ENCODE results near the gene RFPL4A.

RFPL4A gene

GRCh38 chr19:55795021-55795420, 36.1 kb downstream of the RFPL4A start:
- Histone ChIP-seq H3K79me2 (ENCODE audit: low read length) (no peaks in the 10 kb centered on the region), H2AFZ (ENCODE audit: low read length) (no peak overlapping the region), H3K27ac (ENCODE audit: low read length) (no peak overlapping the region), H3F3A (ENCODE audit: insufficient read depth, low read length) (no peaks in the 10 kb centered on the region), H3K4me1 (ENCODE audit: low read length) (0 out of 2 replicates have a peak, but pooled peaks cover 8% of the 10 kb centered on the region), H3K9ac (ENCODE audit: low read length) (no peak overlapping the region), H4K20me1 (ENCODE audit: insufficient read depth, low read length) (no peaks in the 10 kb centered on the region), H3K9me2 (replicated peaks; ENCODE audit: insufficient read depth, low read length) (no peaks in the 10 kb centered on the region), H3K4me2 (ENCODE audit: low read depth, low read length) (no peak overlapping the region), H3K36me3 (replicated peaks; ENCODE audit: insufficient read depth, low read length) (no peaks in the 10 kb centered on the region), H3K4me3 (ENCODE audit: low read length) (no peak overlapping the region), H3K9me3 (replicated peaks; ENCODE audit: insufficient read depth, low read length) (no peaks in the 10 kb centered on the region), H3K27me3 (replicated peaks; ENCODE audit: insufficient read depth, low read length) (no peaks in the 10 kb centered on the region)
- DNase-seq: no peak
- TF ChIP-seq CTCF (IDR thresholded peaks at IDR 0.05; ENCODE audit: low read length): no peak
- no peak for TF ChIP-seq EZH2phosphoT487 (IDR thresholded peaks at IDR 0.05; ENCODE audit: low read length)
- no peak for TF ChIP-seq EZH2 (optimal IDR thresholded peaks at IDR 0.05; ENCODE audit: low read depth, low read length)

DNA sequence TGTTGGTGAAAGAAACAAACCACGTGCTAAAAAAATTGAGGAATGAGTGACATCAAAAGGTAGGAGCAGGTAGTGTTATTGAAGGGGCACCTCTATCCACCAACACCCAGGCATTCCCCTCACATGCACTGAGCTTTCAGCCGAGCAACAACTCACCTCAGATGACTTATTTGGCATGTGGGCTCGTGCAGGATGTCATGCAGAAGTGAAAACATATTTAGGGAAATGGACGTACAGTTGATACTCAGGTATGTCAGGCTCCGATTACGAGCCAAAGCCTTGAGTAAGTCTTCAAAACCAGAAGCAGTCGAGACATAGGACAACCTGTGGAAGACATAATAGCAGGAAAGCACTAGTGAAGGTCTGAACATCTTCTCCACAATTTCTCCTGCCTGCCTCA, 42.5 kb downstream of the RFPL4A start:
- Histone ChIP-seq H3K9ac (ENCODE audit: low read length) (no peak overlapping the region), H3K4me2 (ENCODE audit: low read depth, low read length) (no peak overlapping the region)

GRCh38 chr19:55802281-55802680, 43.4 kb downstream of the RFPL4A start:
- H3K4me2 ChIP-seq (ENCODE audit: low read depth, low read length): no peak overlapping the region
- no peaks in the 10 kb centered on the region for H3K79me2 ChIP-seq (ENCODE audit: low read length)
- H3K27ac ChIP-seq (ENCODE audit: low read length): no peak overlapping the region
- no peaks in the 10 kb centered on the region for H3K9me2 ChIP-seq (replicated peaks; ENCODE audit: insufficient read depth, low read length)
- H3K36me3 ChIP-seq (replicated peaks; ENCODE audit: insufficient read depth, low read length): no peaks in the 10 kb centered on the region
- no peak for DNase-seq
- no peaks in the 10 kb centered on the region for H3F3A ChIP-seq (ENCODE audit: insufficient read depth, low read length)
- H3K9ac ChIP-seq (ENCODE audit: low read length): no peak overlapping the region
- TF ChIP-seq EZH2 (optimal IDR thresholded peaks at IDR 0.05; ENCODE audit: low read depth, low read length) (no peak), CTCF (IDR thresholded peaks at IDR 0.05; ENCODE audit: low read length) (no peak), EZH2phosphoT487 (IDR thresholded peaks at IDR 0.05; ENCODE audit: low read length) (no peak)
- H2AFZ ChIP-seq (ENCODE audit: low read length): no peak overlapping the region
- no peaks in the 10 kb centered on the region for H3K4me1 ChIP-seq (ENCODE audit: low read length)
- no peaks in the 10 kb centered on the region for H3K27me3 ChIP-seq (replicated peaks; ENCODE audit: insufficient read depth, low read length)
- no peaks in the 10 kb centered on the region for H4K20me1 ChIP-seq (ENCODE audit: insufficient read depth, low read length)
- no peaks in the 10 kb centered on the region for H3K9me3 ChIP-seq (replicated peaks; ENCODE audit: insufficient read depth, low read length)
- no peak overlapping the region for H3K4me3 ChIP-seq (ENCODE audit: low read length)

More for the DNA sequence above, 42.5 kb downstream of the RFPL4A start:
- Histone ChIP-seq H3K27me3 (replicated peaks; ENCODE audit: insufficient read depth, low read length) (no peaks in the 10 kb centered on the region), H3K79me2 (ENCODE audit: low read length) (no peaks in the 10 kb centered on the region), H3F3A (ENCODE audit: insufficient read depth, low read length) (no peaks in the 10 kb centered on the region), H3K4me3 (ENCODE audit: low read length) (no peak overlapping the region), H2AFZ (ENCODE audit: low read length) (no peak overlapping the region), H3K36me3 (replicated peaks; ENCODE audit: insufficient read depth, low read length) (no peaks in the 10 kb centered on the region), H3K27ac (ENCODE audit: low read length) (no peak overlapping the region), H3K9me2 (replicated peaks; ENCODE audit: insufficient read depth, low read length) (no peaks in the 10 kb centered on the region), H3K9me3 (replicated peaks; ENCODE audit: insufficient read depth, low read length) (no peaks in the 10 kb centered on the region), H4K20me1 (ENCODE audit: insufficient read depth, low read length) (no peaks in the 10 kb centered on the region), H3K4me1 (ENCODE audit: low read length) (no peaks in the 10 kb centered on the region)
- TF ChIP-seq EZH2 (optimal IDR thresholded peaks at IDR 0.05; ENCODE audit: low read depth, low read length): no peak
- no peak for DNase-seq

DNA sequence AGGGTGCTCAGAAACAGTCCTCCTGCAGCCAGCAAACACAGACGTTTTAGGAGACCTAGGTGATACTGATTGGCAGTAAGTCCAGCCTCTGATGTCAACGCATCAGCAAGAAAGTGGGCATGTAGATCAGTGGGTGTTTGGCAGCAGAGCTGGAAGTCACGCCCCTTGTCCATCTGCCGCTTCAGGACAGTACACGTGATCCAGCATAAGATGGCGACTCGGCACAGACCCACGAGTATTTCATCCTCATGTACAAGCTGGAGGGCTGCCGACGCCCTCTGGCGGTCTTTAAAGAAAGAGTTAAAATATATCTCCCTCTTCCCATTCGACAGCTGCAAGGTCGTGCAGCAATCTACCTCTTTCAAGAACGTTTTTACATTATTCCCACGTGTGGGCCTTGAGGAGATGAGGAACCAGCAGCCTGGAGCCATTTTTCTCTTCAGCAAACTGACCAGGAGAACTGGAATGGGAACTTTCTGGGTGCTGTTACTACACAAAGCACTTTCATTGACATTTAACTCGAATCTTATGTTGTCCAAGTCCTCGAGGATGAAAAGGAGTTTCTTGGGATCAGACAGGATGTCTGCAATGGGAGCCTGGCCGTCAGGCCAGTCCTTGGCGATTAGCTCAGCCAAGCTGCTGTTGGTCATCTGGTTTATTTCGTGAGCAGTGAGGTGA, 50.6 kb downstream of the RFPL4A start:
- no peaks in the 10 kb centered on the region for H3F3A ChIP-seq (ENCODE audit: insufficient read depth, low read length)
- H3K27ac ChIP-seq (ENCODE audit: low read length): no peak overlapping the region
- peak; percentile 48 for DNase-seq
- H4K20me1 ChIP-seq (ENCODE audit: insufficient read depth, low read length): no peaks in the 10 kb centered on the region
- H3K4me3 ChIP-seq (ENCODE audit: low read length): no peak overlapping the region
- TF ChIP-seq CTCF (IDR thresholded peaks at IDR 0.05; ENCODE audit: low read length) (peak; percentile 37; the same call in 1 of the 2 replicates), EZH2 (optimal IDR thresholded peaks at IDR 0.05; ENCODE audit: low read depth, low read length) (no peak)
- H3K9me3 ChIP-seq (replicated peaks; ENCODE audit: insufficient read depth, low read length): no peaks in the 10 kb centered on the region
- no peaks in the 10 kb centered on the region for H3K79me2 ChIP-seq (ENCODE audit: low read length)
- no peak overlapping the region for H3K4me2 ChIP-seq (ENCODE audit: low read depth, low read length)
- no peaks in the 10 kb centered on the region for H3K36me3 ChIP-seq (replicated peaks; ENCODE audit: insufficient read depth, low read length)
- H3K27me3 ChIP-seq (replicated peaks; ENCODE audit: insufficient read depth, low read length): no peaks in the 10 kb centered on the region
- H3K9me2 ChIP-seq (replicated peaks; ENCODE audit: insufficient read depth, low read length): no peaks in the 10 kb centered on the region
- H3K4me1 ChIP-seq (ENCODE audit: low read length): peaks cover 7% of the 10 kb centered on the region; the same call in 1 of the 2 replicates
- H3K9ac ChIP-seq (ENCODE audit: low read length): no peak overlapping the region
- H2AFZ ChIP-seq (ENCODE audit: low read length): peak overlapping the region; percentile 45; the same call in 1 of the 2 replicates

All from MM.1S (cell line).